K562 (cell line): ENCODE measurements around the gene P2RX2. TPM values are rescaled to one million over a fixed set of nuclear protein-coding genes. Genes with fewer than 3 reads are reported as not detected.

ENCODE experiments used
- ATAC-seq: fragments of 200-7000 bp; cut with Tn5 transposase; 3 replicates; pipeline ENCODE4 v1.9.1; 2020; ENCODE audit warnings: moderate library complexity
- BruUV-seq: library from RNA; stranded (reverse); fragments of 400-500 nt; replicated peaks from 2 replicates; lab custom pipeline; 2021; lab: Mats Ljungman, UMichigan
- CTCF ChIA-PET: fragments of 300-600 bp; formaldehyde crosslinking; extraction: SDS; loops from one replicate; lab custom pipeline; 2021; ENCODE audit warnings: low intra/inter-chr PET ratio; lab: Yijun Ruan, JAX
- POLR2A ChIA-PET: fragments of 300-600, 350-650 bp; sonication (Branson Sonifier 250); formaldehyde crosslinking; extraction: SDS; loops from one replicate; lab custom pipeline; 2021; ENCODE audit warnings: antibody characterized with exemption, inconsistent platforms; lab: Yijun Ruan, JAX
- DNase-seq, 4 experiments: peaks; one replicate each; pipeline versions ENCODE4 v3.0.0 to v3.0.0-alpha.2; 2011 to 2018; ENCODE audit warnings: low spot score in 3 of 4, mixed read lengths in 3 of 4; ENCODE audit errors: extremely low read depth in 1 of 4
- FAIRE-seq: peaks from 2 replicates; lab custom pipeline; 2011; peaks lifted over from hg19 to GRCh38; lab: Jason Lieb, UNC
- H2AFZ ChIP-seq: 2 replicates; pipeline ENCODE4 v1.6.0; 2011; ENCODE audit warnings: low read depth, low read length, control low read depth, inconsistent platforms
- H3K27ac ChIP-seq: fragments of 200-600 bp; 3 replicates; pipeline ENCODE4 v1.8.0; 2011; ENCODE audit warnings: low read depth, mild to moderate bottlenecking, control low read depth, inconsistent platforms, low read length, moderate library complexity, mixed read lengths; ENCODE audit errors: extremely low read depth
- H3K27me3 ChIP-seq, 2 experiments: fragments of 300-600 bp in 1 of 2; 2 replicates in 1 of 2; 3 replicates in 1 of 2; pipeline versions ENCODE4 v1.6.0 to v1.8.0; 2011; ENCODE audit warnings: inconsistent platforms in 2 of 2, low read length in 2 of 2, mild to moderate bottlenecking in 1 of 2, mixed read lengths in 1 of 2, moderate library complexity in 1 of 2; ENCODE audit not compliant: control insufficient read depth in 2 of 2, insufficient read depth in 2 of 2
- H3K36me3 ChIP-seq: fragments of 300-600 bp; 3 replicates; pipeline ENCODE4 v1.8.0; 2011; ENCODE audit warnings: mild to moderate bottlenecking, low read length, inconsistent platforms; ENCODE audit not compliant: control insufficient read depth, insufficient read depth
- H3K4me1 ChIP-seq, 2 experiments: fragments of 200-600 bp in 1 of 2; replicated peaks in 1 of 2; 2 replicates in 1 of 2; 3 replicates in 1 of 2; pipeline versions ENCODE4 v1.5.1 to v1.8.0; 2011; ENCODE audit warnings: inconsistent platforms in 2 of 2, low read length in 2 of 2, mild to moderate bottlenecking in 1 of 2, mixed read lengths in 1 of 2, moderate library complexity in 1 of 2; ENCODE audit not compliant: control insufficient read depth in 2 of 2, insufficient read depth in 2 of 2
- H3K4me2 ChIP-seq: 2 replicates; pipeline ENCODE4 v1.6.1; 2011; ENCODE audit warnings: low read length, control low read depth, inconsistent platforms, mixed read lengths; ENCODE audit not compliant: insufficient read depth
- H3K4me3 ChIP-seq: fragments of 200-600 bp; sonication (generic), shearing (Covaris generic); 2 replicates; pipeline ENCODE4 v1.5.1; 2016; ENCODE audit warnings: control low read depth, inconsistent platforms
- H3K79me2 ChIP-seq: fragments of 200-600 bp; 3 replicates; pipeline ENCODE4 v1.8.0; 2011; ENCODE audit warnings: low read length, inconsistent platforms; ENCODE audit not compliant: control insufficient read depth, insufficient read depth
- H3K9ac ChIP-seq, 2 experiments: 2 replicates each; pipeline versions ENCODE4 v1.6.0 to v1.6.1; 2011; ENCODE audit warnings: low read depth in 2 of 2, low read length in 2 of 2, control low read depth in 1 of 2, inconsistent platforms in 1 of 2, mild to moderate bottlenecking in 1 of 2, mixed read lengths in 1 of 2; ENCODE audit not compliant: insufficient read depth in 1 of 2
- H3K9me1 ChIP-seq: one replicate; pipeline ENCODE4 v1.6.0; 2011; ENCODE audit warnings: inconsistent platforms, mild to moderate bottlenecking, low read length, moderate library complexity; ENCODE audit not compliant: control insufficient read depth, insufficient read depth
- H3K9me3 ChIP-seq: replicated peaks from 2 replicates; pipeline ENCODE4 v1.5.1; 2011; ENCODE audit warnings: low read depth, low read length, inconsistent platforms; ENCODE audit not compliant: control insufficient read depth, insufficient read depth
- H4K20me1 ChIP-seq: replicated peaks from 2 replicates; pipeline ENCODE4 v1.6.1; 2011; ENCODE audit warnings: low read length, inconsistent platforms, mixed read lengths; ENCODE audit not compliant: control insufficient read depth, insufficient read depth
- HES1 ChIP-seq: fragments of 450-650 bp; IDR thresholded peaks from 2 replicates; pipeline ENCODE4 v1.6.1; 2016; ENCODE audit warnings: low read depth, mild to moderate bottlenecking, moderate library complexity
- HNRNPL ChIP-seq: fragments of 200-400 bp; formaldehyde crosslinking; IDR thresholded peaks from 2 replicates; pipeline ENCODE4 v1.6.1; 2017; ENCODE audit warnings: low read depth, mild to moderate bottlenecking, low read length
- KLF6 ChIP-seq: fragments of 250-450 bp; sonication (Bioruptor Pico); IDR thresholded peaks from 2 replicates; pipeline ENCODE4 v1.4.0; 2020; ENCODE audit warnings: mild to moderate bottlenecking, moderate library complexity, borderline replicate concordance
- MBD2 ChIP-seq: sonication (generic); IDR thresholded peaks from 2 replicates; pipeline ENCODE4 v1.6.1; 2016; ENCODE audit warnings: low read depth, borderline replicate concordance
- NCOA6 ChIP-seq: fragments of 450-650 bp; IDR thresholded peaks from 2 replicates; pipeline ENCODE4 v1.6.1; 2017; ENCODE audit warnings: mild to moderate bottlenecking
- NFE2L1 ChIP-seq: fragments of 450-650 bp; IDR thresholded peaks from 2 replicates; pipeline ENCODE4 v1.6.1; 2016; ENCODE audit warnings: missing genetic modification characterization, low read depth, mild to moderate bottlenecking, missing compliant biosample characterization, moderate library complexity, borderline replicate concordance
- THRA ChIP-seq: fragments of 450-650 bp; IDR thresholded peaks from 2 replicates; pipeline ENCODE4 v1.6.1; 2017; ENCODE audit warnings: mild to moderate bottlenecking, moderate library complexity
- ZNF165 ChIP-seq: fragments of 250-450 bp; sonication (Bioruptor Pico); IDR thresholded peaks from 2 replicates; pipeline ENCODE4 v1.4.0; 2020; ENCODE audit warnings: borderline replicate concordance
- ZNF592 ChIP-seq: fragments of 450-650 bp; IDR thresholded peaks from 2 replicates; pipeline ENCODE4 v1.6.1; 2017; ENCODE audit warnings: antibody characterized with exemption, mild to moderate bottlenecking
- WGBS: fragments of 100-300 bp; shearing (Covaris generic); methylation state at CpG from one replicate; pipeline ENCODE4 v1.1.6; 2016; ENCODE audit warnings: low coverage, mixed read lengths; ENCODE audit not compliant: insufficient coverage; ENCODE audit errors: missing lambda C conversion rate; 5-methylcytosine and 5-hydroxymethylcytosine counted together
- in situ Hi-C: fragments of 300-500 bp; cut with MboI; formaldehyde crosslinking; loops from 4 replicates; pipeline ENCODE4 v1.15.0; 2018; ENCODE audit warnings: inconsistent platforms, mixed read lengths
- intact Hi-C: fragments of 100-400 bp; cut with micrococcal nuclease; formaldehyde crosslinking; loops from 2 replicates; pipeline ENCODE4 v1.14.2; 2022
- polyA plus RNA-seq, 8 experiments: library from polyadenylated mRNA; depleted of rRNA in 4 of 8; stranded (reverse) in 5 of 8; unstranded in 3 of 8; fragments of >200 nt; fragmentation: Nextera tagmentation in 2 of 8; fragmentation: Illumina TruSeq in 1 of 8; extraction: Ambion mirVana in 2 of 8; extraction: Trizol in 1 of 8; gene quantifications; 2 replicates each; pipeline versions ENCODE4 v1.2.1 to v1.2.3, GENCODE V29; 2011 to 2014; ENCODE audit warnings: inconsistent platforms in 1 of 8, missing spikeins in 1 of 8
- total RNA-seq, 7 experiments: library from RNA; depleted of rRNA in 6 of 7; stranded (reverse); fragments of >200 nt in 6 of 7; fragmentation: Illumina TruSeq in 2 of 7; extraction: Trizol in 2 of 7; gene quantifications; 2 replicates each; pipeline versions ENCODE4 v1.2.1 to v1.2.3, GENCODE V29; 2011 to 2021; ENCODE audit warnings: low replicate concordance in 1 of 7
- TF ChIP-seq, protein P1 (sequence below), 2 experiments: IDR thresholded peaks; 2 replicates each; pipeline ENCODE4 v1.6.1; 2012; ENCODE audit warnings: improper control_type of control experiment in 2 of 2, low read depth in 2 of 2, low read length in 2 of 2, borderline replicate concordance in 1 of 2

P2RX2 gene
- total and polyA plus RNA-seq, 9 of the 15 experiments (the other 6 are each of a cell fraction or from before 2014, with no cell fraction given): not detected

DNA sequence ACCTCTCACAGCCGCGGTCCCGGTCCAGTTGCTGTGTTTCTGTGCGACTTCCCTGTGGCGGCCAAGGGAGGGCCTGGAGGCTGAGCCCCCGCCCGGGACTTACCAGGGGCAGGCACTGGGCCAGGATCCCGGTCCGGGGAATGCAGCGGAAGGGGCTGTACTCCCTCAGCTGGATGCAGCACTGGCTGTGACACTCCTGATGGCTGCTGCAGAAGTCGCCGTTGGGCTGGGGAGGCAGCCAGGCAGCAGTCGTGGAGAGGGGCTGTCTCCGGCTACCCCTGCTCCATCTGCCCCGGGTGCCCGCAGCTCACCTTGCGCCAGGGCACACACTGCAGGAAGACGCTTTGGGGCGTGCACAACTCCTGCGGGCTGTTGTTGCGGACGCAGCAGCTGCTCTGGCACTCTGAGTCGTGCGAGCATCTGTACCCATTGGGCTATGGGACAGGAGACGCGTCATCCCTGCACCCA is 14.4 kb upstream of the P2RX2 start:
- POLR2A ChIA-PET: no interaction called here
- intact Hi-C loops (no loop called here), in situ Hi-C loops (loop anchor here (5.0 kb wide), 1 partner anchor 187 kb away; no protein-coding TSS in a partner anchor)
- Histone ChIP-seq H3K4me1 (peaks cover 5 to 60% of the 10 kb centered on the region in 2 experiments; a peak in 4 of 5 replicates), H4K20me1 (no peaks in the 10 kb centered on the region), H2AFZ (no peak overlapping the region), H3K36me3 (no peaks in the 10 kb centered on the region), H3K27me3 (peaks cover 36 to 71% of the 10 kb centered on the region in 2 experiments), H3K27ac (no peak overlapping the region), H3K9ac (no peak overlapping the region; a peak in 1 of 4 replicates), H3K4me2 (no peak overlapping the region), H3K79me2 (no peaks in the 10 kb centered on the region), H3K4me3 (no peak overlapping the region), H3K9me1 (no peaks in the 10 kb centered on the region), H3K9me3 (no peaks in the 10 kb centered on the region)
- FAIRE-seq: no peak
- CTCF ChIA-PET: no interaction called here
- WGBS: 20% methylated on average over 24 of the region's 26 CpGs
- BruUV-seq: no TSS peak
- DNase-seq: no peak
- ATAC-seq: no peak
- TF ChIP-seq, protein P1, sequence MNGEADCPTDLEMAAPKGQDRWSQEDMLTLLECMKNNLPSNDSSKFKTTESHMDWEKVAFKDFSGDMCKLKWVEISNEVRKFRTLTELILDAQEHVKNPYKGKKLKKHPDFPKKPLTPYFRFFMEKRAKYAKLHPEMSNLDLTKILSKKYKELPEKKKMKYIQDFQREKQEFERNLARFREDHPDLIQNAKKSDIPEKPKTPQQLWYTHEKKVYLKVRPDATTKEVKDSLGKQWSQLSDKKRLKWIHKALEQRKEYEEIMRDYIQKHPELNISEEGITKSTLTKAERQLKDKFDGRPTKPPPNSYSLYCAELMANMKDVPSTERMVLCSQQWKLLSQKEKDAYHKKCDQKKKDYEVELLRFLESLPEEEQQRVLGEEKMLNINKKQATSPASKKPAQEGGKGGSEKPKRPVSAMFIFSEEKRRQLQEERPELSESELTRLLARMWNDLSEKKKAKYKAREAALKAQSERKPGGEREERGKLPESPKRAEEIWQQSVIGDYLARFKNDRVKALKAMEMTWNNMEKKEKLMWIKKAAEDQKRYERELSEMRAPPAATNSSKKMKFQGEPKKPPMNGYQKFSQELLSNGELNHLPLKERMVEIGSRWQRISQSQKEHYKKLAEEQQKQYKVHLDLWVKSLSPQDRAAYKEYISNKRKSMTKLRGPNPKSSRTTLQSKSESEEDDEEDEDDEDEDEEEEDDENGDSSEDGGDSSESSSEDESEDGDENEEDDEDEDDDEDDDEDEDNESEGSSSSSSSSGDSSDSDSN (IDR thresholded peaks at IDR 0.05; ENCODE audit: borderline replicate concordance in 1 of 2, low read depth in 2 of 2, low read length in 2 of 2): no peak
- TF ChIP-seq THRA (no peak), NCOA6 (no peak), HES1 (no peak), NFE2L1 (no peak), HNRNPL (no peak), MBD2 (no peak), KLF6 (CRISPR knock-in tag) (no peak), ZNF592 (no peak), ZNF165 (CRISPR knock-in tag) (no peak)
